Skeletal muscle satellite cell (primary cell): ENCODE data around the gene OR52B2. TPM values are rescaled to one million over a fixed set of nuclear protein-coding genes. Genes with fewer than 3 reads are reported as not detected.

ENCODE experiments used
- H3K27me3 ChIP-seq: 2 replicates; pipeline ENCODE4 v1.7.0; 2013; ENCODE audit warnings: low read length; ENCODE audit not compliant: control insufficient read depth, insufficient read depth
- H3K36me3 ChIP-seq: 2 replicates; pipeline ENCODE4 v1.7.0; 2013; ENCODE audit warnings: mild to moderate bottlenecking, control low read depth, low read length; ENCODE audit not compliant: insufficient read depth
- H3K4me1 ChIP-seq: 2 replicates; pipeline ENCODE4 v1.7.0; 2013; ENCODE audit warnings: low read length; ENCODE audit not compliant: control insufficient read depth, insufficient read depth
- H3K4me2 ChIP-seq: 2 replicates; pipeline ENCODE4 v1.7.0; 2013; ENCODE audit warnings: mild to moderate bottlenecking, low read length
- H3K4me3 ChIP-seq: 2 replicates; pipeline ENCODE4 v1.7.0; 2013; ENCODE audit warnings: low read length
- H3K9ac ChIP-seq: 2 replicates; pipeline ENCODE4 v1.7.0; 2013; ENCODE audit warnings: mild to moderate bottlenecking, low read depth, low read length, moderate library complexity
- H3K9me3 ChIP-seq: replicated peaks from 2 replicates; pipeline ENCODE4 v1.7.0; 2013; ENCODE audit warnings: mild to moderate bottlenecking, control low read depth, low read length
- total RNA-seq: library from RNA; depleted of rRNA; stranded (reverse); fragments of >200 nt; gene quantifications from 2 replicates; pipeline ENCODE4 v1.2.3, GENCODE V29; 2012; rRNA removed

Gene OR52B2
- total RNA-seq, result not detected in 2 replicates

DNA sequence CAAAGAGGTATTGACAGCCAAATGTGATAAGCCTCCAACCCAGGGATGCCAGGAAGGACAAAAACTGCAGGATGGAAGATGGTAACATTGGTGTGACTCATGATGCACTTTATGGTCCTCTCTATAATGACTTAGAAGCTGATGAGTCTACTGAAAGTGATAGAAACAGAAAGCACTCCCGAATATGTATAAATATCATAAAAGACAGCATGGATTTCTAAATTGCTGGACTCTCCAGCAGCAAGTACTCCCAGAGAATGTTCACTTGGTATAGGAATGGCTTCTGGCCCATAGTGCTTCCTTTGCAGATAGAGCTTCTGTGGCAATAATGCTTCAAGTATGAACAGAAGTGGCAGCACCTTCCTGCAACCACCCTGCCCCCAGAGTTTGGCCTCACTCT lies at the start of gene OR52B2:
Gene OR52B2, minus strand, starts transcription at position 101 of the 400 bp plus-strand sequence. Its CDS starts 0 bp downstream, at position 101.
- no peaks in the 10 kb centered on the region for H3K27me3 ChIP-seq
- no peak within 1 kb of the TSS for H3K4me3 ChIP-seq

DNA sequence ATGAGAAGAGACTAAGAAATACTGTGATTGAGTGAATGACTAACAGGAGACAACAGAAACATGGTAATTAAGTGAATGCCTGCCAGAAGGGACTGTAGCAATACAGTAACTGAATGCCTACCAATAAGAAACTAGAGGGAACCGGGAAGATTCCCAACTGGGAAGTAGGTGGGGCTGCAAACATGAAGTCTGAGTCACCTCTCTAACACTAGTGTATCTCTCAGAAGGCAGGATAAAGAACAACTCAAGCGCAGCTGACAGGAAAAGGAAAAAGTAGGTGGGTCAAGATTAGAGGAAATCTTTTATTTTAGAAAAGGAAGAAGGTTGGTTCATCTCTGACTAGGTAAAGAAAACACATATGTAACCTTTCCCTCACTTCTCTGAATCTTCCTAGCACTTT lies 49.2 kb upstream of the OR52B2 start:
- Histone ChIP-seq H3K27me3 (no peaks in the 10 kb centered on the region), H3K9ac (no peak overlapping the region), H3K36me3 (peaks cover 59% of the 10 kb centered on the region), H3K9me3 (no peaks in the 10 kb centered on the region), H3K4me2 (peak overlapping the region; percentile 52), H3K4me3 (no peak overlapping the region), H3K4me1 (peaks cover 10% of the 10 kb centered on the region)

More for the DNA sequence above, at the start of gene OR52B2:
- no peak within 1 kb of the TSS for H3K4me2 ChIP-seq
- H3K9me3 ChIP-seq, result no peaks in the 10 kb centered on the region
- H3K4me1 ChIP-seq, result no peaks in the 10 kb centered on the region
- H3K36me3 ChIP-seq, result no peaks in the 10 kb centered on the region
- H3K9ac ChIP-seq, result no peak within 1 kb of the TSS

DNA sequence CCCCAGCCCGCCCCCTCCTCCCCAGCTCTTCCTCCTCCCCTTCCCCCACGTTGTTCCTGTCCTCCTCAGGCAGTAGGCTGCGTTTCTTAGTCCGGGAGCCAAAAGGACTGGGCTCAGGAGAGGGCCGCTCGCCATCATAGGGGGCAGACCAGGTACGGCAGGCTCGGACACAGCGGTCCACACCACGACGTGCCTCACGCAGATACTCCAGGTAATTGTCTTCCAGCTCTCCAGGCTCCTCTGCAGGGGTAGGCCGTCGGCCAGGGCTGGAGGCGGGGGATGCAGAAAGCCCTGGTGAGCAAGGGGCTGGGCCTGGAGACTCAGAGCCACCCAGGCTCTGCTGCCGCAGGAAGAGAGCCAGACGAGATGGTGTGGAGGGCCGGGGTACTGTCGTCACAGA lies 47.6 kb upstream of the OR52B2 start:
- Histone ChIP-seq H3K4me1 (peaks cover 10% of the 10 kb centered on the region), H3K4me2 (no peak overlapping the region), H3K9ac (no peak overlapping the region), H3K36me3 (peaks cover 49% of the 10 kb centered on the region), H3K9me3 (no peaks in the 10 kb centered on the region), H3K4me3 (no peak overlapping the region), H3K27me3 (no peaks in the 10 kb centered on the region)

DNA sequence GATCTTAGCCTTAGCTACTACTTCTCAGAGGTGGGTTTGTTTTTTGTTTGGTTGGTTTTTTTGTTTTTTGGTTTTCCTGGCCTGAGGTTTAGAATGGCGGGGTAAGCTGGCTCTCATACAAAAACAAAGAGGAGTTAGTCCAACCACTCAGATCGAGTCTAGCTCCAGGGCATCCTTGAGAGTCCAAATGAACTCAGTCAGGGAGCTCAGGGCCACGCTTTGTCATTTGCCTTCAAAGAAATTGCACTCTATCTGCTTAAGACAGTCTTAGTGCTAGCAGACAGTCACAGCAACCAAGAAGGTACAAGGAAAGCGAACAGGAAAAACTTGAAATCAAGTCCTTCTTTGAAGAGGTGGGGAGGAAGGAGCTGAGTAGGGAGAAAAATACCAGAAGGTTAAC lies 46.4 kb upstream of the OR52B2 start:
- Histone ChIP-seq H3K4me2 (no peak overlapping the region), H3K36me3 (peaks cover 41% of the 10 kb centered on the region), H3K4me1 (peaks cover 10% of the 10 kb centered on the region), H3K9ac (no peak overlapping the region), H3K9me3 (no peaks in the 10 kb centered on the region), H3K27me3 (no peaks in the 10 kb centered on the region), H3K4me3 (no peak overlapping the region)

DNA sequence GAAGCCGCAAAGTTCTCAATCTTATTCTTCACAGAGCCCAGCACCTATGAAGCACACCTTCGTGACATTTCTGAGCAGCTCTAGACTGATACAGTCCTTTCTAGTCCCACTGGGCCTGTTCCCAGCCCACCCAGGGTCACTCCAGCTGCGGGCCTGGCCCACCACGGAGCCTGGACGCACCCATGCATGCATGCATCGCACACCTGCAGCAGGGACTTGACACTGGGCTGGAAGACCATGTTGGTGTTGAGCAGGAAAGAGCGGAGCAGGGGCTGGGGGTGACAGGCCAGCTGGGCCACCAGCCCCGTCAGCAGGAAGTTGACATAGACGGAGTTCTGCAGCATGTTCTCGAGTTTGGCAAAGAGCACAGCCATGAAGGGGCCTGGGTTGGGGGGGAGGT lies 44.4 kb upstream of the OR52B2 start:
- Histone ChIP-seq H3K9me3 (no peaks in the 10 kb centered on the region), H3K36me3 (peaks cover 47% of the 10 kb centered on the region), H3K4me1 (peaks cover 6% of the 10 kb centered on the region), H3K4me2 (no peak overlapping the region), H3K27me3 (no peaks in the 10 kb centered on the region), H3K4me3 (no peak overlapping the region), H3K9ac (no peak overlapping the region)

DNA sequence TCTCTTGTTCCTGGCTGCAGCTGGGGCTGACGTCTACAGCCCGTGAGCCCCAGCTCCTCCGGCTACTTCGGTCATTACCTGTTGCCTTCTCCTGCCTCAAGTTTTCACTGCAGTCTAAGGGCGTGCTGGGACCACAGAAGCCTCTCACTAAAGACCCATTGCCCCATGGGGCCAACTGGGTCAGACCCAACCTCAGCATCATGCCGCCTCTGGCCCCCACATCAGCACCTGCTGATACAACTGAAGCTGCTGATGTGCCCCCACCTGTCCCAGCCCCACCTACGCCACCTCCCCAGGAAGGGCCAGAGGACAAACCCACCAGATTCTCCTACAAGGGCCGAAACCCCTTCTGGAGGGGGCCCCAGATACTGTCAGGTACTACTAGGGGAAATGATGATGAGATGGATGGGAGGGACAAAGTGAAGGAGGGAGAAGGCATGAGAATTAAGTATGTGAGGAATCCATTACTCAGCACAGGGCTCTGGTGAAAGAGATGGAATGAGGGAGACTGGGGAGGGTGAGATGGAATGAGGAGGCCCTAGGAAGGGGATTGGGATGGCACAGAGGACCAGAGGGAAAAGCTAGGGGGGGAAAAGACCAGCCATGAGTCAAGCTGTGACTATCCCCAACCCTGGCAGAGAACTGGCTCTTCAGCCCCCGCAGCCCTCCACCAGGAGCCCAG lies 40.3 kb upstream of the OR52B2 start:
- H3K4me3 ChIP-seq, result no peak overlapping the region
- H3K36me3 ChIP-seq, result peaks cover 42% of the 10 kb centered on the region
- no peaks in the 10 kb centered on the region for H3K4me1 ChIP-seq
- H3K9me3 ChIP-seq, result no peaks in the 10 kb centered on the region
- H3K27me3 ChIP-seq, result no peaks in the 10 kb centered on the region
- no peak overlapping the region for H3K9ac ChIP-seq
- H3K4me2 ChIP-seq, result no peak overlapping the region

DNA sequence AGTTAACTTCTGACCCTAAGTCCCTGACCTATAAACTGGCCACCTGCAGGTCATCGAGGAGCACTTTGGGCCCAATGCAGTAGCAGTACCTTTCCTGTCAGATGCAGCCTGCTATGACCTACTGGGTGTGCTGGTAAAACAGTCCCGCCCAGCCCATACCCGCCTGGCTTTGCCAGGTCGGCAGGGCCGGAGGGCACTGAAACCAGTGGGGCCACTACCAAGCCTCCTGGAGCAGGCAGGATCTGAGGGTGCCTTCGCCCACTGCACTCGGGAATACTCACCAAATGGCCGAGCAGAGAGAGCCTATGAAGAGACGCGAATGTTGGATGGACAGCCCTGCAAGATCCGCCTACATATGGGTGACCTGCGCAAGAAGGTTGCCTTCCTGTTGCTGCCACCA lies 39.7 kb upstream of the OR52B2 start:
- Histone ChIP-seq H3K9ac (no peak overlapping the region), H3K4me1 (no peaks in the 10 kb centered on the region), H3K4me2 (no peak overlapping the region), H3K4me3 (no peak overlapping the region), H3K27me3 (no peaks in the 10 kb centered on the region), H3K36me3 (peaks cover 43% of the 10 kb centered on the region), H3K9me3 (no peaks in the 10 kb centered on the region)

DNA sequence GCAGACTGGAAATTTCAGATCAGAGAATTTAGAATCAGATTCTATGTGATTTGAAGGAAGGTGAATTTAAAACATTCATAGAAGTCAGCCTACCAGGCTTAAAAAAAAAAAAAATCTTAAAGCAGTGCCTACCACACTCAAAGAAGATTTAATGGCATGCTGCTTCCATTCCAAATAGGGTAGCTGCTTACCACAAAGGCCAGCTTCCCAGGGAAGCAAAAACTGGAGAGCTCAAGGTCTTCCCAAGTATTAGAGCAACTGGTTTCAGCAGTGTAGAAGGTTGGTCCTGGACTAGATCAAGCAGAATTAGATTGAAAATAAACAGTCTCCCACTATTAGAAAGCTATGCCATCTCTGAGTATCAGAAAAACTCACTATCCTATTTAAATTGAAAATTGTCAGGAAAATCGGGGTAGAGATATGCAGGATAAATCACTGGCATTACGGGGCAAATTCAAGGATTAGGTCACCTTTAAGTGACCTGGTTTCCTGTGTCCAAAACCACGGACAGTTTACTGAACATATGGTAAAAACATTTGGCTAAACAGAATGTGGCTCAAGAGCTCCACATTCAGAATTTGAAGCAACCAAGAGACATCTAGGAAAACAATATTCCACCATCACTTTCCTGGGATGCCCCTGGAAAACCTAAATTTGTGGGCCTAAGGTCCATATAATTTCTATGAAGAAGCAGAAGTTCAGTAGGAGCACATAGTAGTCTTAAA lies 36.5 kb upstream of the OR52B2 start:
- Histone ChIP-seq H3K4me2 (no peak overlapping the region), H3K4me1 (no peaks in the 10 kb centered on the region), H3K27me3 (no peaks in the 10 kb centered on the region), H3K9me3 (no peaks in the 10 kb centered on the region), H3K9ac (no peak overlapping the region), H3K4me3 (no peak overlapping the region), H3K36me3 (peaks cover 30% of the 10 kb centered on the region)

DNA sequence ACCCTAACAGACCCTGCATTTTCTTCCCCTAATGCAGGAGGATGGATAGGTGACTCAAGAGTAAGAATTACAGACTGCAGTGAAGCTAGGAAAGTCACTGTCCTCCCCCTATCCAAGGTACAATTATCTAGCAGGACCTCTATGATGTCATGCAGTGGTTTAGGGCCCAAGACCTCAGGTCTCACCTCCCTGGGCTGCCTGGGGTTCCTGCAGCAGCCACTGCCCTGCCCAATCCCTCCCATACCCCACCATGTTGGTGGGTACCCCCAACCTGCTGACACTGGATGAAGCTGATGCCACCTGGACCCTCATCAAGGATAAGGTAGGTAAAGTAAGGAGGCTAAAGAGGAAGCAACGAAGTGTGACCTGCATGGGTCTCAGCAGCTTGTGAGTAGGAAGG lies 35.2 kb upstream of the OR52B2 start, which contains the start of gene C11orf42:
Gene C11orf42, plus strand, starts transcription at position 192 of the 400 bp plus-strand sequence. Its CDS starts 59 bp downstream, at position 251.
- H3K27me3 ChIP-seq, result no peaks in the 10 kb centered on the region
- H3K4me3 ChIP-seq, result no peak within 1 kb of the TSS
- no peaks in the 10 kb centered on the region for H3K4me1 ChIP-seq
- no peak within 1 kb of the TSS for H3K4me2 ChIP-seq
- H3K9ac ChIP-seq, result no peak within 1 kb of the TSS
- peaks cover 22% of the 10 kb centered on the region for H3K36me3 ChIP-seq
- H3K9me3 ChIP-seq, result no peaks in the 10 kb centered on the region

DNA sequence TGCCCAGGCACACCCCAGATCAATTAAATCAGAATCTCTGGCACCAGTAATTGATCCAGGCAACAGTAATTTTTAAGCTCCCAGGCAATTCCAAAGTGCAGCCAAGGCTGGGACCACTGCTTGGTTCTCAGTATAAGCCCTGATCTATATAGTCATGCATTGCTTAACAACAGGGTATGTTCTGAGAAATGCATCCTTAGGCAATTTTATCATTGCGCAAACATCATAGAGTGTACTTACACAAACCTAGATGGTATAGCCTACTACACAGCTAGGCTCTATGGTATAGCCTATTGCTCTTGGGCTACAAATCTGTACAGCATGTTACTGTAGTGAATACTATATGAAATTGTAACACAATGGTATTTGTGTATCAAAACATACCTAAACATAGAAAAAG lies 34.6 kb upstream of the OR52B2 start:
- no peaks in the 10 kb centered on the region for H3K27me3 ChIP-seq
- H3K4me2 ChIP-seq, result no peak overlapping the region
- no peak overlapping the region for H3K9ac ChIP-seq
- H3K4me1 ChIP-seq, result no peaks in the 10 kb centered on the region
- H3K4me3 ChIP-seq, result no peak overlapping the region
- H3K36me3 ChIP-seq, result peaks cover 18% of the 10 kb centered on the region
- H3K9me3 ChIP-seq, result no peaks in the 10 kb centered on the region

DNA sequence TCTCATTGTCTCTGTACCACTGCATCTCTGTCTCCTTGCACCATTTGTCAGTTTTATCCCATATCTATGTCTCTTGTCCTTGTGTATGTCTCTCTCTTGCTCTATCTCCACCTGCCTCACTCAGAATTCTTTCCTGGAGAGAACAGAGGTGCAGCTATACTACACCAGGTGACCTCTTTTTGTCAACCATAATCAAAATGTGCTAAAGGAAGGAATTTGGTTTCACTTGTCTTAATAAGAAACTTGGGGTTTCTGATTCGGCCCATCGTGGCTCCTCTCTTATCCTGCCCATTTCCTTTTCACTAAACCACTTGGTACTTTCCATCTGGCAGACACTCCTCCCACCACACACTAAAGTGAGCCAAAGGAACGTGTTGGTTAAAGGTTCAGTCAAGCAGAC lies 33.2 kb upstream of the OR52B2 start:
- peaks cover 18% of the 10 kb centered on the region for H3K36me3 ChIP-seq
- H3K4me3 ChIP-seq, result no peak overlapping the region
- no peaks in the 10 kb centered on the region for H3K27me3 ChIP-seq
- H3K4me1 ChIP-seq, result no peaks in the 10 kb centered on the region
- H3K9me3 ChIP-seq, result no peaks in the 10 kb centered on the region
- H3K4me2 ChIP-seq, result no peak overlapping the region
- no peak overlapping the region for H3K9ac ChIP-seq

DNA sequence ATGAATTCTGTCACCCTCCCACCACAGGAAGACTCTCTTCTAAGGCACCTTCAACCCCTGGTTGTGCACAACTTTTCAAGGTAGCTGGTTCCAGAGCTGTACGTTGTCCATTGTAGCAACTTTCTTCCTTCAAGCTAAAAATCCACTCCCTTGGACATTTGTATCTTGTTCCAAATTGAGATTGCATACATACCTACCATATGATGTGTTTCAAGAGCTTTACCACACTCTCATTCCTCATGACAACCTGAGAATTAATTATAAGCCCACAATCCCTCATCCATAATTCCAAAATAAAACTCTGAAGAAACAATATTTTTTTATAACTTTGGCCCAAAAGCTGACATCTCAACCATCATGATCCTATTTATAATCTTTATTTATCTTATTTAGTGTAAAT lies 31.9 kb upstream of the OR52B2 start:
- Histone ChIP-seq H3K4me2 (no peak overlapping the region), H3K27me3 (no peaks in the 10 kb centered on the region), H3K36me3 (peaks cover 14% of the 10 kb centered on the region), H3K9me3 (no peaks in the 10 kb centered on the region), H3K9ac (no peak overlapping the region), H3K4me3 (no peak overlapping the region), H3K4me1 (no peaks in the 10 kb centered on the region)
